MG63 (cell line): ENCODE results near the gene LRRC17. TPM values are rescaled to one million over a fixed set of nuclear protein-coding genes. Genes with fewer than 3 reads are reported as not detected.
A peak's percentile ranks its signal among the peaks of the same experiment; 100 is the strongest.

ENCODE experiments used
- DNase-seq: peaks from one replicate; pipeline ENCODE4 v3.0.0-alpha.2; 2020
- H3K27me3 ChIP-seq: fragments of 250-450 bp; sonication (Bioruptor Pico); 2 replicates; pipeline ENCODE4 v1.5.1; 2020; ENCODE audit warnings: mild to moderate bottlenecking, moderate library complexity
- H3K36me3 ChIP-seq: fragments of 250-450 bp; sonication (Bioruptor Pico); 2 replicates; pipeline ENCODE4 v1.5.1; 2020; ENCODE audit warnings: mild to moderate bottlenecking, moderate library complexity
- H3K4me3 ChIP-seq: fragments of 250-450 bp; sonication (Bioruptor Pico); 2 replicates; pipeline ENCODE4 v1.5.1; 2020; ENCODE audit warnings: mild to moderate bottlenecking, moderate library complexity
- H3K9me3 ChIP-seq: fragments of 250-450 bp; sonication (Bioruptor Pico); 2 replicates; pipeline ENCODE4 v1.5.1; 2020; ENCODE audit warnings: mild to moderate bottlenecking, moderate library complexity
- total RNA-seq: library from RNA; depleted of rRNA; stranded (reverse); fragments of >200 nt; shearing (Covaris generic); gene quantifications from 2 replicates; pipeline ENCODE4 v1.2.3, GENCODE V29; 2014; ENCODE audit warnings: low replicate concordance; rRNA removed

The LRRC17 gene, protein sequence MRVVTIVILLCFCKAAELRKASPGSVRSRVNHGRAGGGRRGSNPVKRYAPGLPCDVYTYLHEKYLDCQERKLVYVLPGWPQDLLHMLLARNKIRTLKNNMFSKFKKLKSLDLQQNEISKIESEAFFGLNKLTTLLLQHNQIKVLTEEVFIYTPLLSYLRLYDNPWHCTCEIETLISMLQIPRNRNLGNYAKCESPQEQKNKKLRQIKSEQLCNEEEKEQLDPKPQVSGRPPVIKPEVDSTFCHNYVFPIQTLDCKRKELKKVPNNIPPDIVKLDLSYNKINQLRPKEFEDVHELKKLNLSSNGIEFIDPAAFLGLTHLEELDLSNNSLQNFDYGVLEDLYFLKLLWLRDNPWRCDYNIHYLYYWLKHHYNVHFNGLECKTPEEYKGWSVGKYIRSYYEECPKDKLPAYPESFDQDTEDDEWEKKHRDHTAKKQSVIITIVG
- 0.13 TPM in 1 of 2 replicates, not detected in the other for total RNA-seq

DNA sequence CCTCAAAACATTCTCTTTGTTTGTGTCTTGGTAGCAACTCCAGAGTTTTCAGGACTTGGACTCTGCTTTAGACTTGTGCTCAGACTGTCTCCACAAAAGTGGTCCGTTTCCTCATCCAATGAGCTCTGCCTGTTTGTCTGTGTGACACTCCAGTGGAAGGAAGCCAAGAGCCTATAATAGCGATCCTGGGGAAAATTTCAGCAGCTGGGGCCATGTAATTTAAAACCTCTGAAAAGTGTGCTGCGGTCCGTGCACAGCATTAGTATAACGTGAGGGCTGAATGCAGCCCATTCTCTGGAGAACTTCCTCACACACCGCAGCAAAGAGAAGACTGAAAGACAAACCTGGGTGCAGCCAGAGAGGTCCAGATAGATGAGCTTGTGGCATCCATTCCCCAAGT is at the start of gene LRRC17:
Gene LRRC17, plus strand, starts transcription at position 259 of the 400 bp plus-strand sequence. CDS start 20,914 bp downstream, outside the sequence.
- no peak for DNase-seq

DNA sequence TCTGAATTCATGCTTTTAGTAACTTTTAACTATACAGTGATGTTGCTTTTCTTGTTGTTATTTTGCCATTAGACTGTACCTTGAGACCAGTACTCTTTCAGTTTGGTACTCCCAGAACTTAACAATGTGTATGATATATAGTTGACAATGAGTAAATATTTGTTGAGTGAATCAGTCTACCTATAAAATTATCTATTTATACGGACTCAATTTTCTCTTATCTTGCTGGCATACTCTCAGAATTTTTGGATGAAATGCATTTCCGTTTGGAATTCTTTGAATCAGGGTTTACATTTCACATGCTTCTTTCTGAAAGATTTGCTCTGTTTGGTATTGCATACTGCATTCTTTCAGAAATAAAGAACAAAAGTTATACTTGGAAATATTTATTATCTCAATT is 47.8 kb upstream of the LRRC17 start:
- no peaks in the 10 kb centered on the region for H3K27me3 ChIP-seq
- no peaks in the 10 kb centered on the region for H3K36me3 ChIP-seq
- no peaks in the 10 kb centered on the region for H3K9me3 ChIP-seq
- H3K4me3 ChIP-seq: no peak overlapping the region
- no peak for DNase-seq

More for the DNA sequence above, at the start of gene LRRC17:
- H3K36me3 ChIP-seq: no peaks in the 10 kb centered on the region
- no peaks in the 10 kb centered on the region for H3K27me3 ChIP-seq
- H3K4me3 ChIP-seq: no peak within 1 kb of the TSS
- no peaks in the 10 kb centered on the region for H3K9me3 ChIP-seq

DNA sequence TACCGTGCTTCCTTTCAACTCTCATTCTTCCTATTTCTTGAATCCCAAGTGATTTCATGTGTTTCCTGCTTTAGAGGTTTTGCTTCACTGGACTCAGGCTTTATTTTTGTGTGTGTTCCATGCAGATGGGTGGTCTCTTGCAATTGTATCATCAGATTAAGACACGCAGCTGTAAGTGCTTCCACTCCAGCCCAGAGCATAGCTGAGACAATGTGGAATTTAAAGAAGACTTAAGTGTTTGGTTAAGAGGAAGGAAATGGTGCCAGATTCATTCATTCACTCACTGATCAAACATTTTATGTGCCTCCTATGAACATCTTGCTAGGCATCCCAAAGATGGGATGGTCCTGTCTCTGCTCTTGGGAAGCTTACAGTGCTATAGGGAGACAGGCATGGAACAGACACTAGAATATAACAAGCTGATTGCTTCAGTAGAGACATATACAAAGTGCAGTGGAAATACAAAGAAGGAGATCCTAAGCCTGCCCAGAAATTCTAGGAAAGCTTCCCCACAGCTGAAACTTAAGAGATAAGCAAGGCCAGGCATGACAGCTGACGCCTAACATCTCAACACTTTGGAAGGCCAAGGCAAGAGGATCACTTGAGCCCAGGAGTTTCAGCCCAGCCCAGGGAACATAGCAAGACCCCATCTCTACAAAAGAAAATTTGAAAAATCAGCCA is 46.1 kb upstream of the LRRC17 start:
- H3K9me3 ChIP-seq: no peaks in the 10 kb centered on the region
- H3K4me3 ChIP-seq: no peak overlapping the region
- no peak for DNase-seq
- H3K27me3 ChIP-seq: no peaks in the 10 kb centered on the region
- no peaks in the 10 kb centered on the region for H3K36me3 ChIP-seq

DNA sequence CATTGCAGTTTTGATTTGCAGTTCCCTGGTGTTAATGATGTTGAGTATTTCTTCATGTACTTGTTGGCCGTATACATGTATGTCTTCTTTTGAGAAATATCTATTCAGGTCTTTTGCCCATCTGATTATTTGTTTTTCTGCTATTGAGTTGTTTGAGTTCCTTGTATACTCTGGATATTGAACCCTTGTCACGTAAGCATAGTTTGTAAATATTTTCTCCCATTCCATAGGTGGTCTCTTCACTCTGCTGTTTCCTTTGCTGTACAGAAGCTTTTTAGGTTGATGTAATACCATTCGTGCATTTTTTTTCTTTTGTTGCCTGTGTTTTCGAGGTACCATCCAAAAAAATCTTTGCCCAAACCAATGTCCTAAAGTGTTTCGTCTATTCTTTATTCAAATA is 43.6 kb upstream of the LRRC17 start:
- H3K27me3 ChIP-seq: no peaks in the 10 kb centered on the region
- no peak overlapping the region for H3K4me3 ChIP-seq
- H3K9me3 ChIP-seq: no peaks in the 10 kb centered on the region
- DNase-seq: no peak
- no peaks in the 10 kb centered on the region for H3K36me3 ChIP-seq

DNA sequence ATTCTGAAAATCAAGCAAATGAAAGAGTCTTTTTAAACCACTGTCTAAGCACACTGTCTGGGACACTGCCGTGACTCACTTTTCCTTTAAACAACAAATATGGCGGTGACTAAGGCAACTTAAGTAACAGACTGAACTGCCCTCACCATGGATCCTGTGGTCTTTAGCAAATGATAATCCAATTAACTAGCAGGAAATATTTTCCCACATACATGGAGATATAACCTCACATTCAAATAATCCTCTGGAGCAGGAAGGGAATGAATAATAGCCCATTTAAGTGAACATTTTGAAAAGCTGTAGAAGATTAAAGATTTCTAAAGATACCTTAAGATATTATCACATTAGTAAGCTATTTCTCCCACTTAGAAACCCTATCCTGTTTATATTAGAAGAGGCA is 40.3 kb upstream of the LRRC17 start:
- Histone ChIP-seq H3K36me3 (no peaks in the 10 kb centered on the region), H3K9me3 (no peaks in the 10 kb centered on the region), H3K27me3 (no peaks in the 10 kb centered on the region), H3K4me3 (no peak overlapping the region)
- DNase-seq: peak; percentile 28

DNA sequence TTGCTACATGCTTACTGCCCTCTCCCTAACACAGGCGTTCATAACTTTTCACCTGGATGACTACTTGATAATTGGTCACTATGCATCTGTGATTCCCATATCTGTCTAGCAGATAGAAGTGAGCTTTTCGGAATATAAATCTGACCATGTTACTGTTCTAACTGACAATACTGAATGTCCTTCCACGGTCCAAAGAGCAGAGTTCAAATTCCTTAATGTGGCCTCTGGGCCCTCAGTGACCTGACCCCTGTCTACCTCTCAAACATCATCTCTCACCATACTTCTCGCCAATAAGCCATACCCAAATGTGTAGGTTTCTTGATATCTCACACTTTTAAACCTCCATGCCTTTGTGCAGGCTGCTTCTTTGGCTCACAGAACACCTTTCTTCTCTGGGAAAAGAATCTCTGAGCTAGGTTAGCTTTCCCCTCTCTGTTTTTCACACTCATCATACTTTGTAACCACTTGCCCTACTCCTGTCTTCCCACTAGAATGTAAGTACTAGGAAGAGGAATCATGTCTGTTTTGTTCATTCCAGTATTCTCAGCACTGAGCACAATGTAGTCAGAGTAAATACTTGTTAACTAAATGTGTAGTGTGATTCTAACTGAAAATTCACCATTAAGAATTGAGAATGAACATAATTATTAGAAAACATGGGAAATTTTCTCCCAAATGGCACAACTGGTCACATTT is 39.2 kb upstream of the LRRC17 start:
- H3K36me3 ChIP-seq: no peaks in the 10 kb centered on the region
- no peak overlapping the region for H3K4me3 ChIP-seq
- no peak for DNase-seq
- no peaks in the 10 kb centered on the region for H3K27me3 ChIP-seq
- no peaks in the 10 kb centered on the region for H3K9me3 ChIP-seq

DNA sequence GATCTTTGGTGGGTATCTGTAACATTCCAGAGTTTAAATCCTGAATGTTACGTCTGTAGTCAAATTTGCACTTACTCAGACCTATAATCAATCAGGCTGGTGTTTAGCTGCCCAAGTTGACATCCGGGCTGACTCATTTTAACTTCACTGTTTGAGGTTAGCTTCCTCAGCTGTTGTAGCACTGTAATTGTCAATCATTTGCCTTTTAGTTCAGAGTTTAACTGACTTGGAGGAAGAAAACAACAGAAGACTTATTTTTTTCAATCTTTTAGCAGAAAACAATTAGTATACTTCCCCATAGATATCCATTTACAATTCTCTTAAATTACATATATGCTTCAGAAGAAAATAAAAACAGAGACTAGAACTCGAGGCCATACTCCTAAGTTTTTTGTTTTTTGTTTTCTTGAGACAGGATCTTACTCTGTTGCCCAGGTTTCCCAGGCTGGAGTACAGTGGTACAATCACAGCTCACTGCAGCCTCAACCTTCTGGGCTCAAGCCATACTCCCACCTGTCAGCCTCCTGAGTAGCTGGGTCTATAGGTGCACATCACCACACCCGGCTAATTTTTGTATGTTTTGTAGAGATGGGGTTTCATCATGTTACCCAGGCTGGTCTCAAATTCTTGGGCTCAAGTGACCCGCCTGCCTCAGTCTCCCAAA is 38.5 kb upstream of the LRRC17 start:
- DNase-seq: peak; percentile 49
- H3K9me3 ChIP-seq: no peaks in the 10 kb centered on the region
- no peak overlapping the region for H3K4me3 ChIP-seq
- no peaks in the 10 kb centered on the region for H3K27me3 ChIP-seq
- H3K36me3 ChIP-seq: no peaks in the 10 kb centered on the region

DNA sequence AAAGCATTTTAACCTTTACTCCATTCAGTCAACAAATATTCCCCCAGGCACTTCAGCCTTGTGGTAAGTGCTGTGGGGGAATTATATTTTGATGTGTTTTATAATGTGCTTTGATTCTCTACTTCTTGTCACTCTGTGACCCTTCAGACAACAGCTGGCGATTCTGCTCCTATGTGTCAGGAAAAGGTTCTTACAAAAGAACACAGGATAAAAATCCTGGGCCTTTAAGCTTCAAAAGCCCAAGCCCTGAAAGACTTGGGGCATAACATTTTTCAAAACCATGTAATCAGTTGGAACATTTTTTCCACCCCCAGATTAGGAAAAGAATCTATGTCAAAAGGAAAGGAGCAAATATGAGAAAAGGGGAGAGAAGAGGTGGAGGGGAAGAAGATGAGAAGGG is 37.8 kb upstream of the LRRC17 start:
- no peak for DNase-seq

DNA sequence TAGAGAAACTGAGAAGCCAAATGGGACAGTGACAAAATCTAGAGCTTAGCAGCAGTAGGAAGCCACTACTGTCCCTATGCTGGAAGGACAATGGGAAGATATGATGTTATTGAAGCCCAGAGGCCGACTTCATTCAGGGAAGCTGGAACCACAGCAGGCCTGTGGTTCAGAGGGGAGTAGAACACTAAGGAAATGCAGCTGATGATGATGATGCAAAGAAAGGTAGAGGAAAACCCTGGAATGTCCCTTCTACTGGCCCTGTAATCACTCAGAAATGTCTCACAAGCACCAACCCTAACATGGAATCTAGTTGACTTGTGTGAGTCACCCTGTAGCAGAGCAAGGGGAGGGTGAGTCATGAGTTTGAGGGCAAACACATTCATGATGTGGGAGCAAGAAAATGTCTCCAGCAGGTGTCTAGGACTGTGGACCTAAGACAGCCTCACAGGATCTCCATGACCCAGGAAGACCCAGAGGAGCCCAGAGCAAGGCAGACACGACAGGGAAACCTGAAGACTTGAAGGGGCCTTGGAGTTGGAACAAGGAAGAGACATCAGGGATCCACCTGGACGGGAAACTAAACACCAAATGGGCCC is 37.0 kb upstream of the LRRC17 start:
- H3K4me3 ChIP-seq: no peak overlapping the region
- H3K9me3 ChIP-seq: no peaks in the 10 kb centered on the region
- no peaks in the 10 kb centered on the region for H3K27me3 ChIP-seq
- DNase-seq: peak; percentile 81
- no peaks in the 10 kb centered on the region for H3K36me3 ChIP-seq

More for the DNA sequence above, 37.8 kb upstream of the LRRC17 start:
- H3K9me3 ChIP-seq: no peaks in the 10 kb centered on the region
- H3K4me3 ChIP-seq: no peak overlapping the region
- H3K36me3 ChIP-seq: no peaks in the 10 kb centered on the region
- no peaks in the 10 kb centered on the region for H3K27me3 ChIP-seq

DNA sequence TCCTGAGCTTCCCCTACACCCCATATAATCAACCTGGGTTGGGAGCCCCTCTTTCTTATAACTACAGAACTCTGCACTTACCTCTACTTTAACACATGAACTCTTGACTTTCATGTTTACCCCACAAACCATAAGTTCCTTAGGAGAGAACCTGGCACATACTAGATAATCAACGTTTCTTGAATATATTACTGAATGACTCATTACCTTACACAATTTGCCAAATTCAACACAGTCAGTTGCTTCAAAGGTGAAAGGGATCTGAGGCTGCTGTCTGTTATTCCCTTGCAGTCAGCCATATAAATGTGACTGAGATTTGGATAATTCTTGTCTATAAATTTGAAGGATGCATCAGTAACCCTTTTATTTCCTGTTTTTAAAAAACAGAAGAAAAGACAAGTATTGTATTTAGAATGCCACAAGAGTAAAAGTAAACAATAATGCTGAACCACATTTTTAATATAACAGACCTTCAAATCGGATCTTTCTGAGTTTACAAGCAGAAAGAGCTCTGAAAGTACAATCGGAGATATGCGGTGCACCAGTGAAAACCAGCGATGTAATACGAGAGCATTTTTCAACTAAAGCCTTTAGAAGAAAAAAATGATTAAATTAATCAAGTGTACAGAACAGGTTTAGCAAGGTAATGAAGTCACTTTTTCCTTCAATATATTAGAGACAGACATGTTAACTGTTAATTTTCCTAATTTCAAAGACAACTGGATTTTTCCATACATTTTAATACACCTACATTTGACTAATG is 29.5 kb upstream of the LRRC17 start:
- no peak for DNase-seq
- no peaks in the 10 kb centered on the region for H3K36me3 ChIP-seq
- no peak overlapping the region for H3K4me3 ChIP-seq
- H3K9me3 ChIP-seq: no peaks in the 10 kb centered on the region
- H3K27me3 ChIP-seq: no peaks in the 10 kb centered on the region

DNA sequence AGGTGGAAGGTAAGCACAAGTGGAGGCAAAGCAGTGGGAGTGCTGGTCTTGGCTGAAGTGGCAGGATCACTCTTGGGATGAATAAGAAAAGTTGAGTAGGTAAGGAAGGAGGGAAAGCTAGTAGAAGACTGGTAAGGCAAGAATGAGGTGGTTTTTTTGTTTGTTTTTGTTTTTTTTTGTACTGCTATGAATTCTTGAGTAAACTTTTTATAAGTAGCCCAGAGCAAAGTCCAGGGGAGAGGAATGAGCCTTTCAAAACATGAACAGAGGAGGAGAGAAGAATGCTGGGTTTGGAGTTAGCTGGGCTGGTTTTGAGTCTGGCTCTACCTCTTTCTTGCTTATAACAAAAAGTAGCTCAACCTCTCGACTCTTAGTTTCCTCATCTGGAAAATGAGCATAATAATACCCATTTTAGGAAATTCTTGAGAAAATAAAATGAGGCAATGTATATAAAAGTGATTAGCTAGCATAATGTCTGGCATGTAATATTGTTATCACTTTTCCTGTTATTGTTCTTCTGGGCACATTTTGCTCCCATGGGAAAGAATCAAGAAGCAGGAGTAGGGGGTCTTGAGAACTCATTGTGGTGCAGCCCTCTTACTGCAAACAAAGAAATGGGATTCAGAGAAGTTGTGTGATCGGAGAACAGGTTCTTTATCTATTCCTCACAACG is 24.1 kb upstream of the LRRC17 start:
- Histone ChIP-seq H3K36me3 (no peaks in the 10 kb centered on the region), H3K9me3 (no peaks in the 10 kb centered on the region), H3K4me3 (no peak overlapping the region), H3K27me3 (no peaks in the 10 kb centered on the region)
- no peak for DNase-seq

DNA sequence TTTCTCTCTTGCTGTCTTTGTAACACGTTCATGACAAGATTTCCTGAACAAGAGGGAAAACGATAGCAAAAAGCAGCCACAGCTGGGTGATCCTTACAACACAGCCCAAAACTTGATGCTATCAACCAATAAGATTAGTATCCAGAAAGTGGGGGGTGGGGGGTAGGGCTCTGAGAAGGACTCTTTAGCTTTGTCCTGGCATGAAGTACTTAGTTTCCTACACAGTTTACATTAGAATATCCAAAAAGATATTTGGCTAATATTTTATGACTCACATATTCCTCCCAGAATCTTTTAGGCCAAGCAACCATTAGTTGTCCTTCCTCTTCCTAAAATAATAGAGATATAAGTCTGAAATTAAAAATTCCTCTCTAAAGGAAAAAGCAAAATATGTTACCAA is 22.9 kb upstream of the LRRC17 start:
- no peaks in the 10 kb centered on the region for H3K36me3 ChIP-seq
- no peaks in the 10 kb centered on the region for H3K27me3 ChIP-seq
- peak; percentile 22 for DNase-seq
- no peaks in the 10 kb centered on the region for H3K9me3 ChIP-seq
- H3K4me3 ChIP-seq: no peak overlapping the region

DNA sequence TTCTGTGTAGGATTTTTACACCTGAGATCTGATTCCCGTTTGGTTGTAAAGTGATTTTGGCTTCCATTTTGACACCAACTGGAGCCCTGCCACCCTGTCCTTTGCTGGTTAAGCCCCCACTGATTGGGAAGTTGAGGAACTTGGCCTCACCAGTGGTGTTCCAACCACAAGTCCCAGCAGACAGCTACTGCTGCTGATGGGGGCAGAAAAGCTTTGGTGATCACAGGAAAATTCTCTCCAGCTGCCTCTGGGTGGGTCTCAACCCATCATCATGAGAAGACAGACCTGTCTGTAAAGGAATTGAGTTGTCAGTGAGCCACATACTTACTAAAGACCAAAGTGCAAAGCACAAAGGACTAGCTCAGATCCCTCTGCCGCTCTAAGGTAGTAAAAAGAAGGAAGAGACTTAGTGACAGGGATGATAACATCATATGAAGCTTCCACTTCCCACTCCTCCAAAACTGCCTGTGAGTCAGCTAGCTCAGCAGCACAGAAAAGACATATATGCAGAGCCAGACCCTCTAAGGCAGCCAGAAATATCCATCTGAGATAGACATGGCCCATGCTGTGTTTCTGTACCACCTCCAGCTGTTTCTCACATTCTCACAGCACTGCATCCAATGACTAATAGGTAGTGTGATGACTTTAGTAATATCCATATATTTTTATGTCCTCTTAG is 22.4 kb upstream of the LRRC17 start:
- no peaks in the 10 kb centered on the region for H3K36me3 ChIP-seq
- H3K27me3 ChIP-seq: no peaks in the 10 kb centered on the region
- peak; percentile 82 for DNase-seq
- H3K9me3 ChIP-seq: no peaks in the 10 kb centered on the region
- no peak overlapping the region for H3K4me3 ChIP-seq

DNA sequence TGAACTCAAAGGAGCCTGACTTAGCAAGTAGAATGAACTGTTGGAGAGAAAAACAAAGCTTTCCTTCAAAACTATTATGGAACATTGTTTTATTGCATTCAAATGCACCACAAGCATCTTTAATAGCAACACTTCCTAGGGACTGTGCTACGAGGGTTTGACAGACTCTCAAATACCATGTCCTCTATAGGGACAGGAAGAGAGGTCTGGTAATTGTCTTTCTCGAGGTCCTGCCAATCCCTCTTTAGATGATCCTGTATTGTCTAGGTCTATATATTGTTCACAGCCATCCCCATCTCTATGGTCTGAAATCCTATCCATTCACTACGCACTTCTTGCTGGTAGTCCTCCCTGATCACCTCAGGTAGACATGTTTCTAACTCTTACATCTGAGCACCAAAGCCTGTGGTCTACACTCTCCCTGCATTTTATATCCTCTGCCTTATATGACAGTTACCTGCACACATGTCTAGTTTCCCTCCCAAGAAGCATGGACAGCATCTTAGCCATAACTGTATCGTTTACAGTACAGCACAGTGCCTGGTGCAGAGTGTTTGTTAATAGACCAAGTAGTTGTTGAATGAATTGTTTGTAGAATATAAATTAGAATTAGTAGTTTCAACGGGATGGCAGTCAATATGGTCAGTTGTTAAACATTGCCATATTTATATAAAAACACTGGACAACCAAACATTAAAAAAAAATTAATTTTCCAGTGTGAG is 21.7 kb upstream of the LRRC17 start:
- Histone ChIP-seq H3K9me3 (no peaks in the 10 kb centered on the region), H3K27me3 (no peaks in the 10 kb centered on the region), H3K36me3 (no peaks in the 10 kb centered on the region), H3K4me3 (no peak overlapping the region)
- DNase-seq: no peak
